ENCODE results near the gene BCO2.
"Not testable (repeated sequence)": the region's sequence is repeated elsewhere in the genome, so short reads cannot be mapped to it uniquely, and the experiment has no call there.

The BCO2 gene

DNA sequence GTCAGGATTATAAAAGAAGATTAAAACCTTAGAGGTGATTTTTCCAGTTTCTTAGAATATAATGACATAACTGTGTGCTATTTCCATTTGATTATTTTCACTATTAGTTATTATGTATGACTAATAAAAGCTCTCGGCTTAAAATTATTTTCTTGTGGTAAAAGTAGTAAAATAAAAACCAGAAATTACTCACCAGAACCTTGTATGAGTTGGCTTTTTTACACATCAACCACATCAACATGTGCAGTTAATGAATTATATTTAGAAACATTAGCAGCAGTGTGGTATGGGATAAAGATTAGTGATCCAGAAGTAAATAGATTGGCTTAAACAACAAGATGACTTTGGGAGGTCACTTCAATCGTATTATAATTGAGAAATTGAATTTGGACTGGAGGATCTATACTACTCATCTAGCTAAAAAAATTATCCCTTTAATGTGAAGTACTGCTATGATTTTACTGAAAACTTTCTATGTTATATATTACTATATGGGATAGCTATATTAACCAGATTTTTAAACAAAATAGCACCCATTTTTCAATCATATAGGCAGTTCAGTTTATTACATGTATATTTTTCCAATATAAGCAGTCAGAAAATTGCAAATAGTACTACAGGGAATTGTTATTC, 2.8 kb upstream of the BCO2 start:
- peak; percentile 48 for DNase-seq

DNA sequence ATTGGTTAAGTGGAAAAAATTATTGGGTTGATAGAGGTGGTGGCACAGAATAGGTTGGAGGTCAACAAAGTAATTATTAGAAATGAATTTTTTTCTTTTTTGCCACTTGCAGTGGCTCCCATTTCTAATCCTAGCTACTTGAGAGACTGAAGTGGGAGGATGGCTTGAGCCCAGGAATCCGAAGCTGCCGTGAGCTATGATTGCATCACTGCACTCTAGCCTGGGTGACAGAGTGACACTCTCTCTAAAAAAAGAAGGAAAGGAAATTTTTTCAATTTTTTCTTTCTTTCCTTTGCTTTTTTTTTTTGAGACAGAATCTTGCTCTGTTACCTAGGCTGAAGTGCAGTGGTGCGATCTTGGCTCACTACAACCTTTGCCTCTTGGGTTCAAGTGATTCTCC, 2.2 kb upstream of the BCO2 start:
- DNase-seq, result peak; percentile 32

DNA sequence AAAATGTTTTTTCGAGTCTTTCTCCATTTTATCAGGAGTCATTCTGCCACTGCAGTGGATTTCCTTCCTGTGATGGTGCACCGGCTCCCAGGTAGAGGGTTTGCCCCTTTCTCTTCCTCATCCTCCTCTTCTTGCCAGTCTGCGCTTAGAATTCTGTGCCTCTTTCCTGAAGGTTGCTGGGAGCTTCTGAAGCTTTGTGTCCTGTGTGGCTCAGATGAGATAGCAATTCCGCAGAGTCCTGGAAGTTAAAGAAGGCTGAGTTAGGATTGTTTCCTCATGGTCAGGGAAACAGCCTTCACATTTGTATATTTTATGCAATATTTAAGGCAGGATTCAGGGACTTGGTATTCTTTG, 264 bp downstream of the BCO2 start:
- no peak for DNase-seq

DNA sequence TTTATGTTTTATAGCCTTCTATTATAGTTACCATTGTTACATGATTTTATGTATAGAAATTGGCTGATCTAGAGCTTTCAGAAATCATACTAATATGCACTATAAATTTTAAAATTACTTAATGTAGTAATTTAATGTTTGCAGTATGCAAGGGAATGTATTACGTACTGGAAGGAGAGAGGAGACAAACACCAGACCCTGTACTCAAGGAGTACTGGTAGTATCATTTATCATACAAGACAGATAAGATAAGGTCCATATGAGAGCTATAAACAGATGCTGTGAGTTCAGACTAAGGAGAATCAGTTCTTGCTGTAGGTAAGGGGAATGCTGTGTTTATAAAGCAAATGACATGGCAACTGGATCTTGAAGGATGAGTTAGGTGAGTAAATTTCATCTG, 765 bp downstream of the BCO2 start:
- no peak for DNase-seq

DNA sequence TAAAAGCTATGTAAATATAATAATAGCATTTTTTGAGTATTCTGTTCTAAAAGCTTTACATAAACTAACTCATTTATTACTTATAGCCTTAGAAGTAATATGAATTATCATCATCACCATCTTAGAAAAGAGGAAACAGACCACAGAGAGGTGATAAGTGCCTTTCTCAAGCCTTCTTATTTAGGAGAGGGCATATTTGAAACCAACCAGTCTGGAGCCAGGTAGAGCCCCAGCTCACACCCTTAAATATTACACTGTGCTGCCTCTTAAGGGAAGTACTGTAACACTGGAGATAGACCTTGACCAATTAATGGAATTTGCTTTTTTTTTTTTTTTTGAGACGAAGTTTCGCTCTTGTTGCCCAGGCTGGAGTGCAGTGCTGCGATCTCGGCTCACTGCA, 2.3 kb downstream of the BCO2 start:
- no peak for DNase-seq

DNA sequence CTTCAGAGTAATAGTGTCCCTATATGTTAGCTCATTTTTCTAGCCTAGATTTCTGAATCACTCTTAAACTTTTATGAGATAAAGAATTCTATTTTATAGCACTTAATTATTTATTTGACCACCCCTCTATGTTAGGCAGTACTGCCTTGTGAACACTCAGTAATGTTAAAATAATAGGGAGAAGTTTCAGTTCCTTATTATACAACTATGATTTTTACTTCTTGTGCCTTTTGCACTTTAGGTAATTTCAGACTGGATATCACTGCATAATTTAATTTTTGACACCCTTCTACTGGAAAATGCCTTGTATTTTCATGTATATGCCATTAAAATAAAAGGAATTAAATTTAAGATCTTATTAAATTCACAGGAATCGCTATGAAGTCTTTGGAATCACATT, 3.1 kb downstream of the BCO2 start:
- no peak for DNase-seq

DNA sequence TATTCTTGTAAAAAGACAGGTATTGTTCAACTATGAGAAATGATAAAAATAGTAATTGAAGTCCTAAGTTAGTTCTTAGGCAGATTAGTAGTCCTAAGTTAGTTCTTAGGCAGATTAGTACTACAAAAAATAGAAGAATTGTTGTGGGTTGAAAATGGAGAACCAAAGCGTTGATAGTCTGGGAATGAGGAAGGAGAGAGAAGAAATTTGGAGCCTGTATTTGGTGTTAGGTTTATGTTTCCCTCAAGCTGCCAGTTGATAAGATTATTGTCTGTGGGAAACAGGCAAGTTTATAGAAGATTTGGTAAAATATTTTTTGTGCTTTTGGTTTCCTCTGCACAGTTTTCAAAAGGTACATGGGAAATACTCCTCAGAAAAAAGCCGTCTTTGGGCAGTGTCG, 3.6 kb downstream of the BCO2 start:
- DNase-seq, result no peak

DNA sequence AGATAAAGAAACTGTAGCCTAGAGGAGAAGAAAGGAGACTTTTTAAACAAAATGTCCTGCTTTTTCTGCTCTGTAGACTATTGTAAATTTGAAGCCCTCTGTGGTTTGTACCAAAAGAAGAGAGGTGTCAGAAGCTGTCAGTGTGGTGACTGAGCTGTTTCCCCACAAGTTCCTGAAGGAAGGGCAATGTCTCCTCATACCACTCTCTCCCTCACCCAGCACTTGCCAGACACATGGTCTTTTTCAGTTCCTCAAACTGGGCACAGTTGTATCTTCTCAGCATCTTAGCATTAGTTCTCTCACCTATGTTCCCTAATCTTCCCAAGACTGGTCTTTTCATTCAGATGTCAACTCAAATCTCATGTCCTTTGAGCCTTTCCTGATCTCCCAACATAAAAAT, 4.3 kb downstream of the BCO2 start:
- DNase-seq, result no peak

DNA sequence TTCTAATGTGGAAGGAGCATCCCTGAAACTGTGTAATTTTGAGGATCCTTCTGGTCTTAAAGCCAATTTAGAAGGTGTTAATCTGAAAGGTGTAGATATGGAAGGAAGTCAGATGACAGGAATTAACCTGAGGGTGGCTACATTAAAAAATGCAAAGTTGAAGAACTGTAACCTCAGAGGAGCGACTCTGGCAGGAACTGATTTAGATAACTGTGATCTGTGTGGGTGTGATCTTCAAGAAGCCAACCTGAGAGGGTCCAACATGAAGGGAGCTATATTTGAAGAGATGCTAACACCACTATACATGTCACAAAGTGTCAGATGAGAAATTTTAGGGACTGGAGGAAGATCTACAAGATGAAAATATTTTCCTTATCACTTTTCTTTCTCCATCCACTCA, 7.6 kb downstream of the BCO2 start:
- DNase-seq, result no peak

DNA sequence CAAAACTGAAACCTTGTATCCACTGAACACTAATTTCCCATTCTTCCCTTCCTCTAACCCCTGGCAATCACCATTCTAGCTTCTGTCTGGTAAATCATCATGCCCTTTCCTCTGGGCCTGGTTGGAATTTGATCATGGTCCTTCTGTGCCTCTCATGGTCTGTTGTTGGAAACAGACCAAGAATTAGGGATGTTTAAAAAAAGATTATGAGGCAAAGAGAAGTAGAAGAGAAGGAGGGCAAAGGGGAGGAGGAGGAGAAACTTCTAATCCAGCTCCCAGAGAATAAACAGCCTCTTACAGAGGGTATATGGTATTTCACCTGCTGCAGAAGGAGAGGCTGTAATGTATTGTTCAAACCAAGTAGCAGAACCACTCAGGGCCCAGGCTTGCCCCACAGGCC, 10.6 kb downstream of the BCO2 start:
- no peak for DNase-seq

DNA sequence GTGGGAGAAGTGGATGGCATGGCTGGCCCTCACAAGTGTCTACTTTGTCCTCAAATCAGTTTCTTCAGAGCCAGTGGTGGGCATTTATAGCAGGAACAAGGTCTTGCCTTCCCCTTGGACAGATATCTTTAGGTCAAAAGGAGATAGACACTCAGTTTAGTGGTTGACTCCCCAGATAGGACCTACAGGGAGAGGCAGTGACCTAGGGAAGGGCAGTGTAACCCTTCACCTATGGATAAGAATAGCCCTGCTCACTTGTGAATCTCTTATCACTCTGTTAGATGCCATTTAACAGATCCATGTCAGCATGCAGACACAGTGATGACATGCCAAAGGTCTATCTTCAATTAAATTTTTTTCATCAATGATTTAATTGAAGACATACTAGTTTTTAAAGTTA, 11.0 kb downstream of the BCO2 start:
- DNase-seq, result no peak

DNA sequence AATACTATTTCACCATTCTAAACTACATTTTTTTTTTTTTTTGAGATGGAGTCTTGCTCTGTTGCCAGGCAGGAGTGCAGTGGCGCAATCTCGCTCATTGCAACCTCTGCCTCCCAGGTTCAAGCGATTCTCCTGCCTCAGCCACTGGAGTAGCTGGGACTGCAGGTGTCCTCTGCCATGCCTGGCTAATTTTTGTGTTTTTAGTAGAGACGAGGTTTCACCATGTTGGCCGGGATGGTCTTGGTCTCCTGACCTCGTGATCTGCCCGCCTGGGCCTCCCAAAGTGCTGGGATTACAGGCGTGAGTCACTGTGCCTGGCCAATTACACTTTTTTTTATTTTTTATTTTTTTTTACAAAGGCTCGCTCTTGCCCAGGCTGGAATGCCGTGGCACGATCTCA, 19.8 kb downstream of the BCO2 start:
- DNase-seq, result not testable (repeated sequence)

DNA sequence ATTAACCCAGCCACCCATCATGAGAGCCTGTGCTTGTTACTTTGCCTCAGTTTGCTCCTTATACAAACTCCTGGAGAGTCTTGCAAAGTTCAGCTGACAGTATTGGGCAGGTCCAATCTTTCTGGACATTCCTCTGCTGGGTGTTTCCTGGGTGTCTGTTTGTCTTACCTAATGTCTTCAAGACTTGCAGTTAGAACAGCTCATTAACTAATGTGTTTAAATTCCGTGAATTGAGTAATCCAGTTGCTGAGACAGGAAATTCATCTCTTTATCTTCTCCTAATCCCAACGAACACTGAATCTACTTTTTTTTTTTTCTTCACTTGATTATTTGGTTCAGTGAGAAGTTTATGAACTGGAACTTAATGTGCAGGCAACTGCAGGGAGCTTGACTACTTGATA, 20.6 kb downstream of the BCO2 start:
- DNase-seq, result peak; percentile 11

DNA sequence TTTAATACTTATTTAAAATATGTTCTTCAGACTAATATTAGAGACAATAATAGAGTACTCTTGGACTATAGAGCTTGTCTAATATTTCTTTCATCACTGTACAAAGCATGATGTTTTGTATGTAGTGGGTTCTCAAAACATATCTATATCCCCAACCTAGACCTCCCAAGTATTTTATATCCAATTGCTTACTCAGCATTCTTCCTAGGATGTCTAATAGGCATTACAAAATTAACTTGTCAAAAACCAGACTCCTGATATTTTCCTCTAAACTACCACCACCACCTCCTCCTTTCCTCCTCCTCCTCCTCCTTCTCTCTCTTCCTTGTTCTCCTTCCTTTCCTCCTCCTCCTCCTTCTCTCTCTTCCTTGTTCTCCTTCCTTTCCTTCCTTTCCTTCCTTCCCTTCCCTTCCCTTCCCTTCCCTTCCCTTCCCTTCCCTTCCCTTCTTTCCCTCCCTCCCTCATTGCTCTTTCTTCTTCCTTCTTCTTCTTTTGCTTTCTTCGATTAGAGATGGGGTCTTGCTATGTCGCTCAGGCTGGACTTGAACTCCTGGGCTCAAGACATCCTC, 21.3 kb downstream of the BCO2 start:
- no peak for DNase-seq

DNA sequence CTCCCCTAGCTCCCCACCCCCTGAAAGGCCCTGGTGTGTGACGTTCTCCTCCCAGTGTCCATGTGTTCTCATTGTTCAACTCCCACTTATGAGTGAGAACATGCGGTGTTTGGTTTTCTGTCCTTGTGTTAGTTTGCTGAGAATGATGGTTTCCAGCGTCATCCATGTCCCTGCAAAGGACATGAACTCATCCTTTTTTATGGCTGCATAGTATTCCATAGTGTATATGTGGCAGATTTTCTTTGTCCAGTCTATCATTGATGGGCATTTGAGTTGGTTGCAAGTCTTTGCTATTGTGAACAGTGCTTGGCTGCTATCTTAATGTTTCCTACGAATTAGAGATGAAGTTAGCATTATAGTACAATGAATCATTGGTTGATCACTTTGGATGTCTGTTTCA, 23.8 kb downstream of the BCO2 start:
- DNase-seq, result not testable (repeated sequence)

DNA sequence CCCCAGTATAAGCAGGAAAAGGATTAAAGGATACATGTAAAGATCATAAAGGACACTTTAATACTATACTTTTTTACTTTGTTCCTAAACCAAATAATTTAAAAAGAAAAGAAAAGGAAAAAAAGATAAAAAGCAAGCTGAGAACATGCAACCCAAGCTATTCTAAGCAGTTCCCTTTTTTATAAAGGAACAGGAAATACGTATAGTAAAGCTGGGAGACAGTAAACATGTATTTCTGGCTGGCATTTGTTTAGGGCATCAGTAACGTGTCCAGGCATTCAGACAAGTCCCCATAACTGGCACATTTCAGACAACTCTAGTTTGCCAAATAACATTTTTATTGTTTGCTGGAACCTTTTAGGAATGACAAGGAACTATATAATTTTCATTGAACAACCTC, 24.9 kb downstream of the BCO2 start:
- DNase-seq, result no peak

DNA sequence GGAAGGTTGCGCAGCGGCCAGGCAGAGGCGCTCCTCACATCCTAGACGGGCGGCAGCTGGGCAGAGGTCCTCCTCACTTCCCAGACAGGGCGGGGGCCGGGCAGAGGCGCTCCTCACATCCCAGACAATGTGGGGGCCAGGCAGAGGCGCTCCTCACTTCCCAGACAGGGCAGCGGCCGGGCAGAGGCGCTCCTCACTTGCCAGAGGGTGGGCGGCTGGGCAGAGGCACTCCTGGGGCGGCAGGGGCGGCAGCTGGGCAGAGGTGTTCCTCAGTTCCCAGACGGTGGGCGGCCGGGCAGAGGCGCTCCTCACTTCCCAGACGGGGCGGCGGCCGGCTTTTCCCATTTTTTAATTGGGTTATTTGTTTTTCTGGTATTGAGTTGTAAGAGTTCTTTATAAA, 30.8 kb downstream of the BCO2 start:
- DNase-seq, result no peak

DNA sequence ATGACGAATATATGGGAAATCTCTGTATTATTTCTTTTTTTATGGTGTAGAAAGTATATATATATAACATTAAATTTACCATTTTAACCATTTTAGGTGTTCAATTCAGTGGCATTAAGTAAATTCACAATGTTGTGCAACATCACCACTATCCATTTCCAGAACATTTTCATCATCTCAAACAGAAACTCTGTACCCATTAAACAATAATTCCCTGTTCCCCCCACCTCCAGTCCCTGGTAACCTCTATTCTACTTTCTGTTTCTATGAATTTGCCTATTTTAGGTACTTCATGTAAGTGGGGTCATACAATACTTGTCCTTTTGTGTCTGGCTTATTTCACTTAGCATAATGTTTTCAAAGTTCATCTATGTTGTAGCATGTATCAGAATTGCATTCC, 35.6 kb downstream of the BCO2 start:
- no peak for DNase-seq

DNA sequence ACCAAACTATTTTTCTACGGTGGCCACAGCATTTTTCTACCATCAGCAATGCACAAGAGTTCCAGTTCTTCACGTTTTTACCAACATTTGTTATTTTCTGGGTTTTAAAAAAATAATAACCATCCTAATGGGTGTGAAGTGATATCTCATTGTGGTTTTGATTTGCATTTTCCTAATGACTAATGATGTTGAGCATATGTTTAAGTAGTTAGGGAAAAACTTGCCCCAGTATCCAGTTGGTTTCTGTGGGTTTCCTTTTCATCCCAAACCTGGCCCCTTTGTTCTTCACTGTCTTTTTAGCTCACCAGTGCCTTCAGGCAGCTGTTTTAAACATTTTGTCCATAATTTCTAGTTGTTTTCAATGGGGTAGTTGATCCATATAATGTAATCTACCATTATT, 36.2 kb downstream of the BCO2 start:
- DNase-seq, result no peak

DNA sequence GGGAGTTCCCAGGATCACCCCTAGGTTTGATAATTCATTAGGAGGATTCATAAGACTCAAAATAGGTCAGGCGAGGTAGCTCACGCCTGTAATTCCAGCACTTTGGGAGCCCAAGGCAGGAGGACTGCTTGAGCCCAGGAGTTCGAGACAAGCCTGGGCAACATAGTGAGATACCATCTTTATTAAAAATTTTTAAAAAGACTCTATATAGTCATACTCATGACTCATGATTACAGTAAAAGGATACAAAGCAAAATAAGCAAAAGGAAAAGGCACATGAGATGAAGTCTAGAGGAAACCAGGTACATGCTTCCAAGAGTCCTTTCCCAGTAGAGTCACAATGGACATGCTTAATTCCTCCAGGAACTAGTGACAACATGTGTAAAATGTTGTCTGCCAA, 37.0 kb downstream of the BCO2 start:
- DNase-seq, result no peak

DNA sequence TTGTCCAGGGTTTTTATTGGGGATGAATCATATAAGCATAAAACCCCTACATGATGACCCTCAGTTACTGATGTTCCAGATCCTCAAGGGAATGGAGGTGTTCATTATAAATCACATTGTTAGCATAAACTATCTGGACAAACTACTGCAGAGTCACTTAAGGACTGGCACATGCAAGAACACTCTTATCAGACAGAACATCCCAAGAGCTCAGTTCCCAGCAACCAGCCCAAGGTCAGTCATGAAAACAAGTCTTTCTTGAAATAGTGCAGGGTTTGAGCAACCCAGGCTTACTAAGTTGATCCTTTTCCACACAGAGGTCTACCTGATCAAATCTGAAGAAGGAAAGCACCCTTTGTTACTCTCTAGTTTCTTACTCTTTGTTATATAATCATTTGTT, 37.4 kb downstream of the BCO2 start:
- no peak for DNase-seq

DNA sequence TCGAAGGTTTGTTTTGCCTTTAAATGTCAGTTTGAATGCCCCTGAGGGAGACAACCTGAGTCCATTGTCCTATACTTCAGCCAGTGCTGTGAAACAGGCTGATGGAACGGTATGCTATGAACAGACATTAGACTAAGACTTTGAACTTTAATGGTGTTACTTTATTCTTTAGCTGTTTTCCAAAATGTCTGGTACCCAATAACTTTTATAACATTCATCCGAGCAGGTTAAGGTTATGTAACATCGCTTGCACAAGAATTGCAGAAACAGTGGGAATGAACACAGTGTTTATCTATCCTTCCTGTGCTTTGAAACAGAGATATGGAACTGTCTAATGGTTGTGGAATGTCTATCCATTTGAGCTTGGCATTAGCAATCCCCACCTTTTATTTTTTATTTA, 38.4 kb downstream of the BCO2 start:
- no peak for DNase-seq

DNA sequence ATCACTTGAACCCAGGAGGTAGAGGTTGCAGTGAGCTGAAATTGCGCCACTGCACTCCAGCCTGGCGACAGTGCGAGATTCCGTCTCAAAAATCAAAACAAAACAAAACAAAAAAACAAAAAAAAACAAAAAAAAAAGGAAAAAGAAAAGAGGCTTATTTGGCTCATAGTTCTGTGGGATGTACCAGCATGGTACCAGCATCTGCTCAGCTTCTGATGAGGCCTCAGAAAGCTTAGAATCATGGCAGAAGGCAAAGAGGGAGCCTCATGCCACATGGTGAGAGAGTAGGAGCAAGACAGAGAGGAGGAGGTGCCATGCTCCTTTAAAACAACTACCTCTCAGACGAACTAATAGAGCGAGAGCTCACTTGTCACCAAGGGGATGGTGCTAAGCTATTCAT, 40.3 kb downstream of the BCO2 start:
- no peak for DNase-seq

DNA sequence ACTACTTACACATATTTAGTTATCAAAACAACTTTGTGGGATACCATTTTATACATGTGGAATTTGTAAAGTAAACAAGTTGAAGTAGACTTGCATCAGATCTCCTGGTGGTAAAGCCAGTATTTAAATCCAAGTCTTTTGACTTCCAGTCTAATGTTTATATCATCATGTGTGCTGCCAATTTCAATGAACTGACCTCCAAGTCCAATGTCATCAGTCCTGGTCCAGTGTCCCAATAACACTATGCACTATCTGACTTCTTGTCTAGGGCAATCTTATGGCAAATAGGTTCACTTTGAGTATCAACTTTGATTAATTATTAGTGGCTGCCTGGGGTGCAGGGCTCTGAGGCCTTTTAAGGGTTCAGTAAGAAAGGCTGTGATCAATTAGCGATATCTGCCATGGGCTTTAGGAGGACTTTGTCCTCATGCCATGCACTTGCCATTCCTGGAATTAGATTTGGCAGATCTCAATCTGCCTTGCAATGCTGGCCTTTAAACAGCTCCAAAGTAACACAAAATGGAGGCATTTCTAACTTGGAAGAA, 41.3 kb downstream of the BCO2 start:
- DNase-seq, result no peak

DNA sequence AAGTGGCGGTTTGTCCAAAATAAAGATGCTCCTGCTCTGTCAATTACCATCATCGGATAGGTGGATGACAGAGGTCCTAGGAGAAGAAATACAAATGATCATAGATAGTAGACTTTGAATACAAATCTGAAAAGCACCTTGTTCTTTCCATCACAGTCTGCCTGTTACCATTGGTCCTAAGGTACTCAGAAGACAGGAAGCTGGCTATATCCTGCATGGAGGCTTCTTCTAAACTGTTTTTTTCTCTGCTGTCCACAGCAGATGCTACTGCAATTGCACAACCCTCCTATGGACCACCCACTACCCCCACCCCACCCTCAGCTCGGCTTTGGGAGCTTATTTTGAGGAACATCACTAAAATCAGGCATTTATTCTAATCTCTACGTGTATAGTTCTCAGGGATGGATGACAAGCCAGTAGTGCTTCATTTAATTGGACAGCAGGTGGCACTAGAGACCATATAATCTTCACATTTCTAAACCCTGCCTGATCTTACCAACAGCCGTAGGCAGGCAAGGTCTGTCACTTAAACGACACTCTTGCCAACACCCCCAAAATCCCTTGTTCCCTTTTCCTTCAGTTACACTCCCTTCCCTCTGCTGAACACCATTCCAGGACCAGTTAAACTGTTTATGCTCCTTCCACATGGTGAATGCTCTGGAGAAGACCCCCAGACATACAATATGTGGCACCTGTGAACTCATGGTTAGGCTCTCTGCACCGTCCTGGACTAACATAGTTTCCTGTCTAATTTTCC, 44.3 kb downstream of the BCO2 start:
- peak; percentile 77 for DNase-seq

Measured in NCI-H82 (cell line).